Activated CD8-positive, alpha-beta memory T cell treated with anti-CD3 and anti-CD28 coated beads for 24 hours (primary cell): ENCODE results near the gene NAA40.

Source experiments
- DNase-seq: peaks from one replicate; pipeline ENCODE4 v3.0.0-alpha.2; 2020

NAA40 gene

DNA sequence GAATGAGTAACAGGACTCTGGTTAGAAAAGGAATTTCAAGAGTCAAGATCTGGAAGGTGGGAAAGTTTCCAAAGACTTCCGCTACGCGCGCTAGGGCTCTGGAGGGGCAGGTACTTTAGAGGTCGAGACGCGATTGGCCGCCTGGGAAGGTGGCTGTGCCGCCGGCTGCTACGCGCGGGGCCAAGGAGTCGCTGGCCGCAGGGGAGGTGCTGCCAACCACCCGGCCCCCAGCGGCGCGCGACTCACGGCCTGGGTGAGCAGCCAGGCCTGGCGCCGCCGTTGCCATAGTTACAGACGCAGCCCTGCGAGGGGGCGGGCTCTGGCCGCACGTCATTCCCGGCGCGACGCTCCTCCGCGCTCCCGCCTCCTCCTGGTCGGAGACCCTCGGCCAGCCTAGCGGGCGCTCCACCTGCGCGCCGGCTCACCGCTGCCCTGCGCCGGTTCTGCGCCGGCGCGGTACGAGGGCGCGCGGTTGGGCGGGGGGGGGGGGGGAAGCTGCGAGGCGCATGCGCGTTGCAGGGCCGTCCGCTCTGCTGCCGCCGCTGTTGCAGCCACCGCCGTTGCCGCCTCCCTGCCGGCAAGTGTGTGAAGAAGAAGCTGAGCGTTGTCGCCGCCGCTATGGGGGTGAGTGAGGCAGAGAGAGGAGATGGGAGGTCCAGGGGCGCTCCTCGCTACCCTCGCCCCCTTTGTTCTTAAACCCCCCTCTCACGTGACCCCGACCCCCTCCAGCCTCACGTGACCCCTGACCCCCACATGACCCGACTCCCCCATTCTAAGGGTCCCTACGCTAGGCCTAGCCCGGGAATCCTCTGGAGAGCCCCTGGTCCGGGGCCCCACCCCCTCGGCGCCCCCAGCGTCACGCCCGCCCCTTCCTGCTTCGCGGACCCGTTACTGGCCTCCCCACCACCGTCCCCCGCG lies at the start of gene NAA40:
Gene NAA40, plus strand, starts transcription at position 524 of the 918 bp plus-strand sequence. Its CDS starts 95 bp downstream, at position 619.
- DNase-seq: peak; percentile 95

DNA sequence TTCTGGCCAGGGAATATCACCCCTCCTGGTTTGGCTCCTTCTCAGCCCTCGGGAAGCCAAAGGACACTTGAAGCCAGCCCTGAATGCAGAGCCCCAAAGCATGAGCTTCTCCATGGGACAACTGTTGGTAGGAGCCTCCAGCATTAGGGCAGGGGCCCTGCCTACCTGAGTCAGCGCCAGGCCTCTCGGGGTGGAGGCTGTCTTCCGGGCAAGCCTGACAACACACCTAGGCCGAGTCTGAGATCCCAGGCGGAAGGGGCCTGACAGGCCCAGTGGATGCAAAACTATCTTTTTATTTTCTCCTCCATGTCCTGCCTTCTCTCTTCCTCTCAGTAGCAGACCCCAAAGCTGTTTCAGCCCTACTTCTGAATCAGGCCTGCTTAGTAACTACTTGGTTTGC lies 49.5 kb upstream of the NAA40 start:
- no peak for DNase-seq

DNA sequence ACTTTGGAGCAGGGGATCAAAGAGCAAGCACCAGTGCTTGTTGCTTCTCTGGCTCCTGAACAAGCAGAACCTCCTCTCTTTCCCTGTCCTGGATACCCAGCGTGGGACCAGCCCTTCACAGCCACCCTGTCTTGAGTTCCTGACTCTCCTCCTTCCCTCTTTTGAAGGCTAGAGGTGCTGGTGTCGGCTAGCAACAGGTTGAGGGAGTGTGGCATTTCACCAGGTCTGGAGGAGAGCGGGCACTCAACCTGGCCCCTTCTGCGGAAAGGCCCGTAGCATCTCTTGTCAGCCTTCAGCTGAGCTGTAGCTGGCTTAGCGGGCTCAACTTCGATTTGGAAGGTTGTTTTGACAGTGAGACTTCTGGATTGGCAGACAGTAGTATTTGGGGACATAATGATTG lies 48.4 kb upstream of the NAA40 start:
- no peak for DNase-seq

DNA sequence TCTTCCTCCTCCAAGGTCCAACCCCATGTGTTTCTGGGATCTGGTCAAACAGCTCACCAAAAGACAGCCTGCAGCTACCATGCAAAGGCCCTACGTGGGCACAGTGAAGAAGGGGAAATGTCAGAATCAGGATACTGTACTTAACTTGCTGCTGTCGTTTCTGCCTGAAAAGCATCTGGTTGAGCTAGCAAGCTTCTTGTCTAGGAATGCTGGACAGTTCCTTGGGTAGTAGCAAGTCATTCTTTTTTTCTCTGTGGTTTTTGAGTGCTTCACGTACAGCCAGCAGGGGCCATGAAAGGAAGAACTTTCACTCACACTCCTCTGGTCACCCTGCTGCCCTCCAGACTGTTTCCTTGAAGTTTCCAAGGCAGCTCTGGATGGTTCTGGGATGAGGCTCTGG lies 46.6 kb upstream of the NAA40 start:
- DNase-seq: no peak

DNA sequence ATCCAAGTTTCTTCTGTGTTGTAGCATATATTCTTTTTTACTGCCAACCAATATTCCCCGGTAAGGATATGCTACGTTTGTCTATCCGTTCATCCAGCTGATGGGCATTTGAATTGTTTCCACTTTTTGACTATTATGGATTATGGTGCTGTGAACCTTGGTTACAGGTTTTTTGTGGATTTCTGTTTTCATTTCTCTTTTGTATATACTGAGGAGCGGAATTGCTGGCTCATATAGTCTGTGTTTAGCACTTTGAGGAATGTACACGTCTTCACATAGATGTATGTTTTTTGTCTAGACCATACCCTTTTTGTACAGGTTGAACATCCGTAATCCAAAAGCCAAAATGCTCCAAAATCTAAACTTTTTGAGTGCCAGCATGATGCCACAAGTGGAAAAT lies 45.4 kb upstream of the NAA40 start:
- no peak for DNase-seq

DNA sequence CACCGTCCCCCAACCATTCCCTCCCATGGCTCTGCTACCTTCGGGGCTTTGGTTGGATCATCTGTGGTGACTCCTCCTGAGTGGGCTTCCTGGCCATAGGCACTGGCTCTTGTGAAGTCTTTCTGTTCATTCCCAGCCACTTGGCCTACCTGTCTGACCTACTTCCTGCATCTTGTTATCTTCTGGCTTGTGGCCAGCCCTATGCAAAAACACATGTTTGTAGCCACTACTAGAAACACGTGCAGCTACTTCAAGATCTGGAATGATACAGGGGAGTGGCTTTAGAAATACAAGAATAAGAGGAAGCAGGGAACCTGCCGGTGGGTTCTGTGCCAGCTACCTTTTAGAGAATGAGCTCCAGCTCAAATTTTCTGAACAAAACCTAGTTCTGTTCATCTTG lies 42.7 kb upstream of the NAA40 start:
- DNase-seq: no peak

DNA sequence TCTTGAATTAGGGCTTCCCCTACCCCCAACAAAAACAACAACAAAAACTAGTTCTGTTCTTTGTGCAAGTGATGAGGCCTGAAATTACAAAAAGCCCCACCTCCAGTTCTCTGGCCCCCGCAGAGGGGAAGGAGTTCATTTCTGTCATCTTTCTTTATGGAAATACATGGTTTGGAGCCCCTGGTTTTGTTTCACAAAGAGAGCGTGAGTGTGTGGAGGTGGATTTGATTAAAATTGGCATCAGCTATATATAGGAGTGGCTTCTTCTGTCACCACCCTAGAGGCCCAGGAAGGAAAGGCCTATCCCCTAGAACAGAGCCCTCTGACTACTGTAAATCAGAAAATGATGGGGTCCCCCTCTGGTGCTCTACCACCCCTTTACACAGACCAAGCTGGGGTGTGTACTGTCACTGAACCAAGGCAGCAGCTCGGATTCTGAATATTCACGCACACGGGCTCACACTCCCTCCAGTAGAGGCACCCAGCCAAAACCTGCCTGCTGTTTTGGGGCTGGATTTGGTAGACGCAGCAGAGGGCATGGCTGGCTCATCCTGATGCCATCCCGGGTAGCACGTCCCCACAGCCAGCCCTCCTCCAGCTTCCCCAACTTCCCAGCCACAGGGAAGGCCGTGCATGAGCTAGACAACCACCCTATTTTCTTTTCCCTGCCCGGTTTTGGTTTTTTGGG lies 41.2 kb upstream of the NAA40 start:
- no peak for DNase-seq

DNA sequence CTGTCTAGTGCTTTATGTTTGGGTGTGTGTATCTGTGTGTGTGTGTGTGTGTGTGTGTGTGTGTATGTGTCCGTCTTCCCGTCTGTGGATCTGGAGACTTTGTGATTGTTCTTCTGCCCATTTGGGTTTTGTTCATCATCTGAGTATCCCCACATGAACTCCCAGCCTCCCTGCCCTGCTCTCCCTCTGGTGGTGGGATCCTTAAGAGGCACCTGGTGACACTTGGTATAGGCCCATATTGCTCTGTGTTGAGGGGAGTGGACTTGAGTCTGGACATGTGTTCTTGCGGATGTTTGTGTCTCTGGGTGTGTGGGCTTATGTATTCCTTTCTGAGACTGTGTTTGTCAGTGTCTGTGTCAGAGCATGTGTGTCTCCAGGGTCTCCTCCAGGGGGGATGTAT lies 37.1 kb upstream of the NAA40 start:
- DNase-seq: no peak

DNA sequence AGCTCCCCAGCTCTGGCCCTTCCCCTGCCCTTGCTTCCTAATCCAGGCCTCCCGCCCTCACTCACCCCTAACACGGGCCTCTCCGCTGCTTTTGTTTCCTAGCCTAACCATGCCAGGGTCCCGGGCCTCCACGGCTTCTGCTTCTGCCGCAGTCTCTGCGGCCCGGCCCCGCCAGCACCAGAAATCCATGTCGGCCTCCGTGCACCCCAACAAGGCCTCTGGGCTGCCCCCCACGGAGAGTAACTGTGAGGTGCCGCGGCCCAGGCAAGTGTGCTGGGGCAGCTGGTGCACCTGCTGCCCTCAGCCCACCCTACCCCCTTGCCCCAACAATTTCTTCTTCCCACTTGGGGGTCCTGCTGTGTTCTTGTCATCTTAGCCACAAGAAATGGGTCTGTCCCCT lies 34.9 kb upstream of the NAA40 start:
- no peak for DNase-seq

DNA sequence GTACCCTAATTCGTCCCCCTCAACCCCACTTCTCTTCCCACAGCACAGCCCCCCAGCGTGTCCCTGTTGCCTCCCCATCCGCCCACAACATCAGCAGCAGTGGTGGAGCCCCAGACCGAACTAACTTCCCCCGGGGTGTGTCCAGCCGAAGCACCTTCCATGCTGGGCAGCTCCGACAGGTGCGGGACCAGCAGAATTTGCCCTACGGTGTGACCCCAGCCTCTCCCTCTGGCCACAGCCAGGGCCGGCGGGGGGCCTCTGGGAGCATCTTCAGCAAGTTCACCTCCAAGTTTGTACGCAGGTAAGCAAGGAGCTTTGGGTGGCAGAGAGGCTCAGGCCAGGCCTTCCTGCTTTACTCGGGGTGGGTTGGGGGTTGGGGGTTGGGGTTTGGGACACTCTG lies 34.1 kb upstream of the NAA40 start:
- no peak for DNase-seq

DNA sequence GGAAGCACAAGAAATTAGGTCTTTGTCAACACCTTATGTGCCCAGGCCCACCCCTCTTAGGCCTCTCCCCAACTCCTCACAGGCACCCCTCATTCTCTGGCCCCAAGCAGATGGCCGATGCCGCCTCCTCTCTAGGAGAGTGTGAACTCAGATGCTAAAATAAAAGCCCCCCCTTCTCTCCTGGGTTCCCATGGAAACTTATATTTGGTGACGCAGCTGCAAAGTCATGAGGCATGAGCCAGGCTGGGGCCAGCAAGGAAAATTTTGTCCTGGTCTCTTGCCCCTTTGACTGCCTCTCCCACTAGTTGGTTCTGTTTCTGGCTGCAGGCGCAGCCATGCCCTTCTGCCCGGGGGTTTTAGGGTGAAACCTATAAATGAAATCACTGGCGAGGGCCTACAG lies 33.6 kb upstream of the NAA40 start:
- no peak for DNase-seq

DNA sequence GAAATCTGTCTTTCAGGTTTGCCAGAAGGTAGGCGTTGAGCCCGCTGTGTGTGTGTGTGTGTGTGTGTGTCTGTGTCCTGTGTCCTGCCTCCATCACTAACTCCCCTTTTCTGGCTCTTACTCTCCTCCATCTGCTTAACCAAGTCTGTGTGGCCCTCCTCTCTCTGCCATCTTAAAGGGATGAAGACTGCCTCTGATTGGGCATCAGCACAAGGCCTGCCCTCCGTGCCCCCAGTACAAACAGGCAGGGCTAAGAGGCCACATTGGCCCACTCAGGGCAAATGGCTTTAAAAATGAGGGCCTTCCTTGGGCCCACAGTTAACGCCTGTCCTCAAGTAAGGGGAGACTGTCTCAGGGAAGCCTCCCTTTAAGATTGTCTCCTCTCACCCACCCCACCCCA lies 32.7 kb upstream of the NAA40 start:
- DNase-seq: no peak

DNA sequence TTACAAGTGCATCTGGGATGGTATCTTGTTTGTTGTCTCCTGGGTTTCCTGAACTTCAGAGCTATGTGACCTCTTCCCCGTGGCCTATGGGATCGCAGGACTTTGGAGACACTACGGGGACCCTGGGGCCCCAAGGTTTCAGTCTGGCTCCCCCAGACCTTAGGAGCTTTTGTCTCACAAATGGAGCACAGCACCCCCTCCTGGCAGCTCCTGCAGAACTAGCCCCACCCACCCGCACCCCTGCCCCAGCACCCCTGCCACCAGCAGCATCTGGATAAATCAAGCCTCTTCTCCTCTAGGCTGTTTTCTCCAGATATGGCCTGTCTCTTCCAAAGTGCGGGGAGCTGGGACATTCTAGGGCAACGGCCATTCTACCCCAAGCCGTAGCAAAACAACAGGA lies 32.2 kb upstream of the NAA40 start:
- DNase-seq: peak; percentile 71

DNA sequence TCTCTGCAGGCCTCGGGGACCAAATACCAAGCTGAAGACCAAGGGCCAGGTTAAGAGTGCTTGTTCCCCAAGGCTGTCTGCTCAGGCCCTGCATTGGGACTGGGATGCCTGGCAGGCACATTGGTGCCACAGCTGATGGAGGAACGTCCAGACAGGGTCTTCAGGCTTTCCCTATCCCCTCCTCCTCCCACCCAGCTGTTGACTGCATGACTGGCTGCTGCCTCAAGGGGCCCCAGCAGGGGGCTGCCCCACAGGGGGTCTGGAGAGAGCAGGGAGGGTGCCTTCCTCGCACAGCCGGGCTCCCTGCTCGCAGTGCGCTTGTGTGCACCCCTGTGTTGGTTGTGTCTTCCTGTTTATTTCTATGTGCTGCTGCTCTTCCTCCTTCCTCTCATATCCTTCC lies 31.7 kb upstream of the NAA40 start:
- DNase-seq: no peak

DNA sequence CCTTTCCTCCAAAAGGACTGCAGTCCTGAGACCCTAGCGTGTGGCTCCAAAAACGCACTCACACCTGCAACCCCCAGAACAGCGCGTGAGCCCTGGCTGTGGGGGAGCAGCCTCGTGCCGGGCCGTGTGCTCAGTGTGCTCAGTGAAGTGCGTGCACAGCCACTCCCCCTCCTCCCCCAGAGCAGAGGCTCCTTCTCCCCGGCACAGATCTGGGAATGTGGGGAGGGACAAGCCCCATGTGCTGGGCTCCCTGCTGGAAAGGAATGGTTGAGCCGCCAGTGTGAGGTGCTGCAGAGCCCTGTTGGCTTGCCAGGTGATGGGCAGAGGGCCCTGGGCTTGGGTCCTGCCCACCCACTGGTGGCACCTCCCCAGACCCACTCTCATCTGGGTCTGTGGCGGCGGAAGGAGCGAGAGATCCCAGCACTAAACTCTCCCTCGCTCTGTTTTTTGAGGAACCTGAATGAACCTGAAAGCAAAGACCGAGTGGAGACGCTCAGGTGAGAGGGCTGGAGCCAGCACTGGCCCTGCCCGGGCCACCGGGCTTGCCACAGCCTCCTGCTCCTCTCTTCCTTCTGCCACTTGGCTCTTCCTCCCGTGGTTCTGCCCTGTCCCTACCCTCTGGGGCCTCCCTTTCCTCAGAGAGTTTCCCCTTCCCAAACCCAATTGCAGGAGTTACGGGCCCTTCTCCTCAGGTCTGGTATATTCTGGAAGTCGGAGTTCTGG lies 30.8 kb upstream of the NAA40 start:
- no peak for DNase-seq

DNA sequence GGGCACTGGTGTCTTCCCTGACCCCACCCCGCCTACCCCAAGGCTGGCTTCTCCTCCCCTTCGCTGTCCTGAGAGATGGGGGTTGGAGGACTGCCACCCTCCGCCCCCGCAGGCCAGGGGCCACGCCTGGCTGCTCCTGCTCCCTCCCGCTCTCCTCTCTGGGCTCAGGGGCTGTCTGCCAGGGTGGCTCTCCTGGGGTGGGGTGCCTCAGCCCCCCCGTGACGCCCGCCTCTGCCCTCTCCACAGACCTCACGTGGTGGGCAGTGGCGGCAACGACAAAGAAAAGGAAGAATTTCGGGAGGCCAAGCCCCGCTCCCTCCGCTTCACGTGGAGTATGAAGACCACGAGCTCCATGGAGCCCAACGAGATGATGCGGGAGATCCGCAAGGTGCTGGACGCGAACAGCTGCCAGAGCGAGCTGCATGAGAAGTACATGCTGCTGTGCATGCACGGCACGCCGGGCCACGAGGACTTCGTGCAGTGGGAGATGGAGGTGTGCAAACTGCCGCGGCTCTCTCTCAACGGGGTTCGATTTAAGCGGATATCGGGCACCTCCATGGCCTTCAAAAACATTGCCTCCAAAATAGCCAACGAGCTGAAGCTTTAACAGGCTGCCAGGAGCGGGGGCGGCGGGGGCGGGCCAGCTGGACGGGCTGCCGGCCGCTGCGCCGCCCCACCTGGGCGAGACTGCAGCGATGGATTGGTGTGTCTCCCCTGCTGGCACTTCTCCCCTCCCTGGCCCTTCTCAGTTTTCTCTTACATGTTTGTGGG lies 30.0 kb upstream of the NAA40 start:
- DNase-seq: no peak

DNA sequence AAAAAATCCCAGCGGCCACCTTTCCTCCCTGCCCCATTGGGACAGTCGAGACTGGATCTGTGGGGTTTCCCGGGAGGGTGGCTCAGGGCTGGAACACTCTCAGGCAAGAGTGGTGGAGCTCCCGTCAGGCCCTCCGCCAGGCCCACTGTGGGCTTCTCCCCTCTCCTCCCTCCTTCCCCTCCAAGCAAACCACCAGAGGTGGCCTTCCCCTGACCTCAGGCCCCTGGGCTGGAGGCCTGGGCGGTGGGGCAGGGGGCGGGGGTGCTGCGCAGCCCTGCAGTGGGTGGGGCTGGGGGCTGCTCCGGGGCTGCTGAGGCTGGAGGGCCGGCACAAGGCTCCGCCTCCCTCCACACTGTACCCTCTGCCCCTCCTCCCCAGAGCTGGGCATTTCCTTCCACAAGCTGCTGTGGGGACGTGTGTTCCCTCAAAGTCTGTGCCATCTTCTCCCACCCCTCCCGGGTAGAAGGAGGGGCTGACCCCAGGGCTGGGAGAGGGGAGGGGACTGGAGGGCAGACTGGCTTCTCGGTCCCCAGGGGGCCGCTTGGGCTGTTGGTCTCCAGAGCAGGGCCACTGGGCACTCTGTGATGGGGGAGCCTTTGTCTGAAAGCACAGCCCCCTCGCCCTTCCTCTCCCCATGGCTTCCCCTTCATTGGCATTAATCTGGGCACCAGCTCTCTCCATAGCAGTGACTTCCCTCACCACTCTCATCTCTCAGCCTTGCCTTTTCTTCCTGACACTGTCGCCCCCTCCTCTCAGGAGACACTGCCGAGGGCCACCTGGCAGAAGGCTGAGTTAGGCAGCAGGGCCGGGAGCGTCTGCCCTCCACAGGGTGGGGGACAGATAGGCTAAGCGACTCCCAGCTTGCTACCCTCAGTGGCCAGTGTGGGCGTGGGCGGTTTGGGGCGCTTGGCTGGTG lies 29.0 kb upstream of the NAA40 start:
- no peak for DNase-seq

DNA sequence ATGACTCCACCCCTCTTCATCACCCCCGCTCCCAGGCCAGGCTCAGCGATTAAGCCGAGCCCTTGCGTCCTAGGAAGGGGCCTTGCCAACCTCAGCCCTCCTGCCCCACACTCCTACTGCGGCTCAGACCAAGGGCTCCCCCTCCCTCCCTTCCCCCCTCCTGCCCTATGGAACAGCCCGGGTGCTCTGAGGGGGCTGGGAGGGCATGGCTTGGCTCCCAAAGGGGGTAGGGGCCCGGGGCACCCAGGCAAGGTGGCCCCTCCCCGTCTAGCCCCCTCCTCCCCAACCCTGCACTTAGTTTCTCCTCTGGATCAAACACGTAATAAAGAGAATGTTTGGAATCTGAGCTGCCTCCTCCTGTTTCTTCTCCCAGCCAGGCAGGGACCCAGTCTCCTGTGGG lies 28.1 kb upstream of the NAA40 start:
- no peak for DNase-seq

DNA sequence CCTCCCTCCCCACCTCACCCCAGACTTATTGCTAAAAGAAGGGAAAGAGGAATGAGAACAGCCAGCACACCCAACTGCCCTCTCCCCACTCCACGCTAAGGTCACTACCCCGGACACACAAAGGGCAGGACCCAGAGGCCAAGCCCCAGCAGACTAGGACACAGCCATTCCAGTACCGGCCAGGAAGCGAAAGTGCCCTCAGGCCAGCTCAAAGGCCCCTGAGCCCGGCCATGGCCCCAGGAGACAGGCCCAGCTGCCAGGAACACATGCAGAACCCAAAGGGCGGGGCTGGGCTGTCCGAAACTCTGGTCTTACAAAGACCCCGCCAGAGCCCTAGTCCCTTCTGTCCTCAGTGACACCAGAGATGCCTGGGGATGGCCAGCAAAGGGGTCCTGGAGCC lies 27.4 kb upstream of the NAA40 start:
- DNase-seq: no peak

DNA sequence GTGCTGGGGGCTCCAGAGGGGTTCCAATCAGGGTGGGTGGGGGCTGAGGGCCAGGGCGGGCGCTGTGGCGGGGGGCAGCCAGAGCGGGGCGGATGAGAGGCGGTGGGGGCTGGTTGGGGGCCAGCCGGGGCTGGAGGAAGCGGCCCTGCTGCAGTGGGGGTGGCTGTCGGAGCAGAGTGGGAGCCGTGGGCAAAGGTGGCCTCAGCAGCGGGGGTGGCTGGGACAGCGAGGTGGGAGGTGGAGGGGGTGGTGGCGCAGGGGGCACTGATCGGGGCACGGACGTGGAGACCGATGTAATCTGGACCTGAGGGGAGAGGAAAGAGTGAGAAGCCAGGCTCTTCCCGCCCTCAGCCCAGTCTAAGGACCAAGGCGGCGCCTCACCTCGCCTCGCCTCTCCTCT lies 26.9 kb upstream of the NAA40 start:
- DNase-seq: no peak

DNA sequence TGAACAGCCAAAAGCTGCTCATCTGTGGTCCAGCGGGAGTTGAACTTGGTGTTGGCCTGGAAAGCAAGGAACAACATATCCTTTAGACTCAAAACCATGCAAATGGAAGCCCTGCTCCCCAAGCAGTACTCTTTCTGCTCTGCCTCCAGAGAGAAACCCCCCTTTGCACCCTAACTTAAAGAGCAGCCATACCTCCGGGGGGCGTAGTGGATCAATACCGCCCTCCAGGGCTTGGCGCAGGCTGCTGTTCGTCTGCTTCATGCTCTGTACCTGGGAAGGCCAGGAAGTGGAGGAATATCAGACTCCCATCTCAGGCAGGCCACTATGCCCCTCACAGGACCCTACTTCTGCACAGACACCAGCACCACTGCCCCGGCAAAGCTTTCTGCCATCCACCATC lies 26.1 kb upstream of the NAA40 start:
- DNase-seq: no peak
